Neural crest cell (in vitro differentiated cells): ENCODE results near the gene ZNF804A. TPM values are rescaled to one million over a fixed set of nuclear protein-coding genes. Genes with fewer than 3 reads are reported as not detected.
A peak's percentile ranks its signal among the peaks of the same experiment; 100 is the strongest.

ENCODE experiments used
- DNase-seq: peaks from one replicate; pipeline ENCODE4 v3.0.0; 2021; ENCODE audit warnings: low read depth, mixed read lengths, low spot score
- H3K27ac Mint-ChIP-seq: one replicate; pipeline ENCODE4 v1.8.0; 2021; ENCODE audit warnings: mild to moderate bottlenecking, mixed read lengths; ENCODE audit not compliant: unreplicated experiment
- H3K27me3 Mint-ChIP-seq: 2 replicates; pipeline ENCODE4 v1.8.0; 2021; ENCODE audit warnings: low read depth, mild to moderate bottlenecking, mixed read lengths
- H3K36me3 Mint-ChIP-seq: 2 replicates; pipeline ENCODE4 v1.8.0; 2021; ENCODE audit warnings: low read depth, mild to moderate bottlenecking, mixed read lengths
- H3K4me1 Mint-ChIP-seq: 2 replicates; pipeline ENCODE4 v1.8.0; 2021; ENCODE audit warnings: mixed read lengths
- H3K4me3 Mint-ChIP-seq: one replicate; pipeline ENCODE4 v1.8.0; 2021; ENCODE audit warnings: mild to moderate bottlenecking, mixed read lengths
- H3K9me3 Mint-ChIP-seq: 2 replicates; pipeline ENCODE4 v1.8.0; 2021; ENCODE audit warnings: mixed read lengths
- CTCF ChIP-seq: fragments of 200-600 bp; sonication (generic); conservative IDR thresholded peaks from 2 replicates; pipeline ENCODE4 v1.5.0; 2021; ENCODE audit warnings: antibody characterized with exemption, mild to moderate bottlenecking
- total RNA-seq: library from RNA; stranded (reverse); gene quantifications from 2 replicates; pipeline ENCODE4 v1.2.1, GENCODE V29; 2021

Gene ZNF804A
- total RNA-seq, 1 donor from 2014 or later = 0.47 TPM

GRCh38 chr2:184945326-184945725 is 347.0 kb downstream of the ZNF804A start:
- Mint-ChIP-seq H3K9me3 (no peaks in the 10 kb centered on the region), H3K4me1 (peaks cover 6% of the 10 kb centered on the region), H3K27ac (peak overlapping the region; percentile 84), H3K4me3 (no peak overlapping the region), H3K27me3 (no peaks in the 10 kb centered on the region), H3K36me3 (no peaks in the 10 kb centered on the region)
- no peak for TF ChIP-seq CTCF
- no peak for DNase-seq

- no peak for TF ChIP-seq CTCF
- Mint-ChIP-seq H3K27ac (no peak overlapping the region), H3K4me1 (peaks cover 6% of the 10 kb centered on the region), H3K27me3 (no peaks in the 10 kb centered on the region), H3K9me3 (no peaks in the 10 kb centered on the region), H3K36me3 (no peaks in the 10 kb centered on the region), H3K4me3 (no peak overlapping the region)
- no peak for DNase-seq
These were observed 347.5 kb downstream of the ZNF804A start for GRCh38 chr2:184945824-184946223.

GRCh38 chr2:184956856-184957255 is 358.5 kb downstream of the ZNF804A start:
- no peaks in the 10 kb centered on the region for H3K4me1 Mint-ChIP-seq
- H3K27me3 Mint-ChIP-seq = no peaks in the 10 kb centered on the region
- DNase-seq = no peak
- TF ChIP-seq CTCF = no peak
- H3K27ac Mint-ChIP-seq = no peak overlapping the region
- no peaks in the 10 kb centered on the region for H3K36me3 Mint-ChIP-seq
- H3K4me3 Mint-ChIP-seq = no peak overlapping the region
- no peaks in the 10 kb centered on the region for H3K9me3 Mint-ChIP-seq

- Mint-ChIP-seq H3K27ac (no peak overlapping the region), H3K4me1 (no peaks in the 10 kb centered on the region), H3K27me3 (no peaks in the 10 kb centered on the region), H3K36me3 (no peaks in the 10 kb centered on the region), H3K9me3 (no peaks in the 10 kb centered on the region), H3K4me3 (no peak overlapping the region)
- no peak for TF ChIP-seq CTCF
- DNase-seq = no peak
These were observed 373.3 kb downstream of the ZNF804A start for GRCh38 chr2:184971546-184972068.
